Caco-2 (cell line): ENCODE data around the gene NRDC. TPM values are rescaled to one million over a fixed set of nuclear protein-coding genes. Genes with fewer than 3 reads are reported as not detected.
"Not testable (repeated sequence)": the region's sequence is repeated elsewhere in the genome, so short reads cannot be mapped to it uniquely, and the experiment has no call there.

ENCODE experiments used
- BruUV-seq: library from RNA; stranded (reverse); fragments of 400-500 nt; replicated peaks from 2 replicates; lab custom pipeline; 2021; lab: Mats Ljungman, UMichigan
- CTCF ChIA-PET: fragments of 300-600 bp; sonication (Branson Sonifier 250); formaldehyde crosslinking; loops from one replicate; lab custom pipeline; 2022; ENCODE audit warnings: antibody characterized with exemption; lab: Charles Lee
- POLR2A ChIA-PET: fragments of 300-600 bp; sonication (Branson Sonifier 250); formaldehyde crosslinking; loops from one replicate; lab custom pipeline; 2022; ENCODE audit warnings: antibody characterized with exemption; lab: Charles Lee
- DNase-seq, 2 experiments: peaks; one replicate each; pipeline versions ENCODE4 v3.0.0 to v3.0.0-alpha.2; 2020 to 2022
- H3K27me3 ChIP-seq: replicated peaks from 2 replicates; pipeline ENCODE4 v1.6.0; 2011; ENCODE audit warnings: low read length; ENCODE audit not compliant: control insufficient read depth, insufficient read depth
- H3K36me3 ChIP-seq: 2 replicates; pipeline ENCODE4 v1.5.1; 2011; ENCODE audit warnings: low read length; ENCODE audit not compliant: control insufficient read depth, insufficient read depth
- H3K4me1 ChIP-seq: fragments of 250-450 bp; sonication (Bioruptor Pico); 2 replicates; pipeline ENCODE4 v1.5.1; 2020; ENCODE audit warnings: mild to moderate bottlenecking
- H3K4me3 ChIP-seq: 2 replicates; pipeline ENCODE4 v1.5.1; 2011; ENCODE audit warnings: low read depth, mild to moderate bottlenecking, control low read depth, low read length
- H3K9me3 ChIP-seq: fragments of 250-450 bp; sonication (Bioruptor Pico); 2 replicates; pipeline ENCODE4 v1.5.1; 2020; ENCODE audit warnings: mild to moderate bottlenecking, moderate library complexity
- H3K27ac Mint-ChIP-seq: one replicate; pipeline ENCODE4 v1.8.0; 2022; ENCODE audit warnings: mixed read lengths; ENCODE audit not compliant: unreplicated experiment
- H3K27me3 Mint-ChIP-seq: one replicate; pipeline ENCODE4 v1.8.0; 2022; ENCODE audit warnings: mixed read lengths; ENCODE audit not compliant: insufficient read depth, unreplicated experiment
- H3K36me3 Mint-ChIP-seq: one replicate; pipeline ENCODE4 v1.8.0; 2022; ENCODE audit warnings: mild to moderate bottlenecking, mixed read lengths; ENCODE audit not compliant: insufficient read depth, unreplicated experiment
- H3K4me1 Mint-ChIP-seq: one replicate; pipeline ENCODE4 v1.8.0; 2022; ENCODE audit warnings: low read depth, mixed read lengths; ENCODE audit not compliant: unreplicated experiment
- H3K4me3 Mint-ChIP-seq: one replicate; pipeline ENCODE4 v1.8.0; 2022; ENCODE audit warnings: mild to moderate bottlenecking, moderate library complexity, mixed read lengths; ENCODE audit not compliant: unreplicated experiment
- H3K9me3 Mint-ChIP-seq: one replicate; pipeline ENCODE4 v1.8.0; 2022; ENCODE audit warnings: mixed read lengths; ENCODE audit not compliant: unreplicated experiment
- intact Hi-C: fragments of 100-400 bp; cut with micrococcal nuclease; formaldehyde crosslinking; loops from one replicate; pipeline ENCODE4 v1.10.0; 2022; ENCODE audit not compliant: unreplicated experiment
- total RNA-seq: library from RNA; stranded (reverse); gene quantifications from 2 replicates; pipeline ENCODE4 v1.2.3, GENCODE V29; 2022
- TF ChIP-seq, protein P1 (sequence below), 2 experiments: fragments of 200-600 bp in 1 of 2; IDR thresholded peaks; 1 replicate in 1 of 2; 2 replicates in 1 of 2; pipeline versions ENCODE4 v1.5.1 to v1.8.0; 2011 to 2022; ENCODE audit warnings: antibody characterized with exemption in 1 of 2, control low read depth in 1 of 2, inconsistent platforms in 1 of 2, low read depth in 1 of 2, low read length in 1 of 2, mild to moderate bottlenecking in 1 of 2, moderate library complexity in 1 of 2; ENCODE audit not compliant: insufficient read depth in 1 of 2, severe bottlenecking in 1 of 2, unreplicated experiment in 1 of 2

NRDC gene
- total RNA-seq, 1 experiment from 2014 or later = 109 TPM

DNA sequence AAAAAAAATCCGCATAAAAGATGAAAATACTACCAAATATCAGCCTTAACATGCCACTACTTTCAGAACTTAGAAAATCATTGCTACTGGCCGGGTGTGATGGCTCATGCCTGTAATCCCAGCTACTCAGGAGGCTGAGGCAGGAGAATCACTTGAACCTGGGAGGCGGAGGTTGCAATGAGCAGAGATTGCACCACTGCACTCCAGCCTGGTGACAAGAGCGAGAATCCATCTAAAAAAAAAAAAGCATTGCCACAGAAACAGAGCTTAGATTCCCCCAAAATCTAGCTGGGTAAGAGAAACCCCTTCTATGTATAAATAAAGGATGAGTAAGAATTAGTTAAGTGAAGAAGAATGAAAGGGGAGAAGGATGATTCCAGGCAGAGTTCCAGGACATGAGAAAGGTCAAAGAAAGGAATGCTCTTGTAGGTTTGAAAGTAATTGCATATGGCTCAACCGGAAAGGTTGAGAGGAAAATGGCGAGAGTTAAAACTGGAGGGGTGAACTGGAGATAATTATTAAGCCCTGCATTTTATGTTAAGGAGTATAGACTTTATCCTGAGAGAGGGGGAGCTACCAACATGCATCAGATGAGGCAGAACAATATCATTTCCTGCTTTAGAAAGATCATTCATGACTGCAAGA is 19.7 kb upstream of the NRDC start:
- no peak for DNase-seq
- Mint-ChIP-seq H3K4me1 (no peaks in the 10 kb centered on the region), H3K4me3 (no peak overlapping the region), H3K27ac (no peak overlapping the region), H3K9me3 (no peaks in the 10 kb centered on the region), H3K36me3 (no peaks in the 10 kb centered on the region), H3K27me3 (no peaks in the 10 kb centered on the region)
- H3K9me3 ChIP-seq = no peaks in the 10 kb centered on the region
- no TSS peak for BruUV-seq
- no peaks in the 10 kb centered on the region for H3K27me3 ChIP-seq
- no peaks in the 10 kb centered on the region; the same call in 1 of the 2 replicates for H3K4me1 ChIP-seq
- ChIA-PET CTCF (interaction anchor here (1.9 kb wide), 1 partner anchor 104 kb away, joined by 5 read pairs; no protein-coding TSS in a partner anchor), POLR2A (no interaction called here)
- H3K4me3 ChIP-seq = no peak overlapping the region
- TF ChIP-seq, protein P1, sequence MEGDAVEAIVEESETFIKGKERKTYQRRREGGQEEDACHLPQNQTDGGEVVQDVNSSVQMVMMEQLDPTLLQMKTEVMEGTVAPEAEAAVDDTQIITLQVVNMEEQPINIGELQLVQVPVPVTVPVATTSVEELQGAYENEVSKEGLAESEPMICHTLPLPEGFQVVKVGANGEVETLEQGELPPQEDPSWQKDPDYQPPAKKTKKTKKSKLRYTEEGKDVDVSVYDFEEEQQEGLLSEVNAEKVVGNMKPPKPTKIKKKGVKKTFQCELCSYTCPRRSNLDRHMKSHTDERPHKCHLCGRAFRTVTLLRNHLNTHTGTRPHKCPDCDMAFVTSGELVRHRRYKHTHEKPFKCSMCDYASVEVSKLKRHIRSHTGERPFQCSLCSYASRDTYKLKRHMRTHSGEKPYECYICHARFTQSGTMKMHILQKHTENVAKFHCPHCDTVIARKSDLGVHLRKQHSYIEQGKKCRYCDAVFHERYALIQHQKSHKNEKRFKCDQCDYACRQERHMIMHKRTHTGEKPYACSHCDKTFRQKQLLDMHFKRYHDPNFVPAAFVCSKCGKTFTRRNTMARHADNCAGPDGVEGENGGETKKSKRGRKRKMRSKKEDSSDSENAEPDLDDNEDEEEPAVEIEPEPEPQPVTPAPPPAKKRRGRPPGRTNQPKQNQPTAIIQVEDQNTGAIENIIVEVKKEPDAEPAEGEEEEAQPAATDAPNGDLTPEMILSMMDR (IDR thresholded peaks at IDR 0.05; ENCODE audit: insufficient read depth in 1 of 2, low read depth in 1 of 2, low read length in 1 of 2, severe bottlenecking in 1 of 2, unreplicated experiment in 1 of 2) = no peak
- H3K36me3 ChIP-seq = no peaks in the 10 kb centered on the region
- intact Hi-C loops = no loop called here

DNA sequence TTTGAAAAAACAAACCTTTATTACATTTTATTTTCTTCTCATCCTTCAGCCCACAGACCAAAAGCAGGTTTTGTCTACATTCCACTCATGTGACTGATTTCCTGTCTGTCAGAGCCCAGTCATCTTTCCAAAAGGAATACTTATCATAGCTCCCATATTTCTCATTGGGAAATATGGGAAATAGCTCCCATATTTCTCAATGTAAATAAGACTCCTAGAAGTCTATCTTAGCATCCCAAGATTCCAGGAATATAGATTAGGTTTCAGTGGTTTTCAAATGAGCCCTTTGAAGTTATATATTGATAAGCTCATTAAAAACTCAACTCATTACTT is 19.1 kb upstream of the NRDC start:
- TF ChIP-seq, protein P1 (IDR thresholded peaks at IDR 0.05; ENCODE audit: insufficient read depth in 1 of 2, low read depth in 1 of 2, low read length in 1 of 2, severe bottlenecking in 1 of 2, unreplicated experiment in 1 of 2) = no peak
- intact Hi-C loops = loop anchor here (1.0 kb wide), 1 partner anchor 105 kb away; no protein-coding TSS in a partner anchor
- no TSS peak for BruUV-seq
- no peaks in the 10 kb centered on the region for H3K9me3 Mint-ChIP-seq
- DNase-seq = no peak
- Histone ChIP-seq H3K36me3 (no peaks in the 10 kb centered on the region), H3K27me3 (no peaks in the 10 kb centered on the region), H3K4me3 (no peak overlapping the region), H3K4me1 (no peaks in the 10 kb centered on the region; the same call in 1 of the 2 replicates), H3K9me3 (no peaks in the 10 kb centered on the region)
- H3K4me3 Mint-ChIP-seq = no peak overlapping the region
- no peak overlapping the region for H3K27ac Mint-ChIP-seq
- ChIA-PET POLR2A (no interaction called here), CTCF (interaction anchor here (1.9 kb wide), 1 partner anchor 104 kb away, joined by 5 read pairs; no protein-coding TSS in a partner anchor)
- no peaks in the 10 kb centered on the region for H3K4me1 Mint-ChIP-seq
- H3K27me3 Mint-ChIP-seq = no peaks in the 10 kb centered on the region
- no peaks in the 10 kb centered on the region for H3K36me3 Mint-ChIP-seq

DNA sequence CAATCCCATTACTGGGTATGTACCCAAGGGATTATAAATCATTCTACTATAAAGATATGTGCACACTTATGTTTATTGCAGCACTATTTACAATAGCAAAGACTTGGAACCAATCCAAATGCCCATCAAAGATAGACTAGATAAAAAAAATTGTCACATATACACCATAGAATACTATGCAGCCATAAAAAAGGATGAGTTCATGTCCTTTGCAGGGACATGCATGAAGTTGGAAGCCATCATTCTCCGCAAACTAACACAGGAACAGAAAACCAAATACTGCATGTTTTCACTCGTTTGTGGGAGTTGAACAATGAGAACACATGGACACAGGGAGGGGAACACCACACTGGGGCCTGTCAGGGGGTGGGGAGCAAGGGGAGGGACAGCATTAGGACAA is 16.2 kb upstream of the NRDC start:
- CTCF ChIA-PET, DNase-seq: not testable (repeated sequence)

More for the DNA sequence above, 16.2 kb upstream of the NRDC start:
- H3K9me3 Mint-ChIP-seq, BruUV-seq, intact Hi-C loops, H3K9me3 ChIP-seq, H3K27me3 Mint-ChIP-seq, H3K4me1 ChIP-seq, H3K27ac Mint-ChIP-seq, POLR2A ChIA-PET, H3K36me3 Mint-ChIP-seq, H3K36me3 ChIP-seq, H3K4me1 Mint-ChIP-seq, H3K4me3 Mint-ChIP-seq, H3K27me3 ChIP-seq, H3K4me3 ChIP-seq: not testable (repeated sequence)
